ENCODE measurements around the gene NOTUM.

- TF ChIP-seq YY1 (IDR thresholded peaks at IDR 0.05; ENCODE audit: insufficient read depth, insufficient read length) (no peak), ZNF274 (IDR thresholded peaks at IDR 0.05; ENCODE audit: low read depth, low read length) (no peak)
Measured at GRCh38 chr17:82005701-82006348, 44.8 kb upstream of the NOTUM start.

All from NT2/D1 (cell line).